Measurements from ENCODE around the gene ATXN7.

ATXN7 gene

GRCh38 chr3:63967675-63968611 lies 104.3 kb downstream of the ATXN7 start:
- TF ChIP-seq CTCF (conservative IDR thresholded peaks at IDR 0.05) = no peak
- no peak overlapping the region for H3K27ac ChIP-seq

GRCh38 chr3:63968612-63969350 lies 105.1 kb downstream of the ATXN7 start:
- no peak for TF ChIP-seq ZFX (IDR thresholded peaks at IDR 0.05)
- TF ChIP-seq CTCF (conservative IDR thresholded peaks at IDR 0.05) = no peak
- H3K27ac ChIP-seq = no peak overlapping the region

GRCh38 chr3:63969876-63970275 lies 106.2 kb downstream of the ATXN7 start:
- H3K27ac ChIP-seq = no peak overlapping the region
- no peak for TF ChIP-seq CTCF (conservative IDR thresholded peaks at IDR 0.05)
- no peak for TF ChIP-seq ZFX (IDR thresholded peaks at IDR 0.05)

- no peak for TF ChIP-seq ZFX (IDR thresholded peaks at IDR 0.05)
- TF ChIP-seq CTCF (conservative IDR thresholded peaks at IDR 0.05) = no peak
Measured at GRCh38 chr3:63970631-63971475, 107.2 kb downstream of the ATXN7 start.

GRCh38 chr3:63972196-63972595 lies 108.5 kb downstream of the ATXN7 start:
- TF ChIP-seq ZFX (IDR thresholded peaks at IDR 0.05) = no peak
- no peak overlapping the region for H3K27ac ChIP-seq

More at GRCh38 chr3:63970631-63971475, 107.2 kb downstream of the ATXN7 start:
- H3K27ac ChIP-seq = no peak overlapping the region

- TF ChIP-seq ZFX (IDR thresholded peaks at IDR 0.05) = no peak
- no peak overlapping the region for H3K27ac ChIP-seq
Measured at GRCh38 chr3:63972987-63973386, 109.3 kb downstream of the ATXN7 start.

GRCh38 chr3:63973406-63973805 lies 109.7 kb downstream of the ATXN7 start:
- H3K27ac ChIP-seq = no peak overlapping the region
- no peak for TF ChIP-seq CTCF (conservative IDR thresholded peaks at IDR 0.05)
- no peak for TF ChIP-seq ZFX (IDR thresholded peaks at IDR 0.05)

- no peak overlapping the region for H3K27ac ChIP-seq
- TF ChIP-seq CTCF (conservative IDR thresholded peaks at IDR 0.05) (no peak), ZFX (IDR thresholded peaks at IDR 0.05) (no peak)
Measured at GRCh38 chr3:63974451-63974850, 110.8 kb downstream of the ATXN7 start.
